Neural cell (in vitro differentiated cells): Measurements from ENCODE around the gene CCDC88C. TPM values are rescaled to one million over a fixed set of nuclear protein-coding genes. Genes with fewer than 3 reads are reported as not detected.

Experiments used
- H2AFZ ChIP-seq: fragments of 200-600, 300-800 bp; sonication (generic), shearing (Covaris generic); 2 replicates; pipeline ENCODE4 v1.6.0; 2014; ENCODE audit warnings: low read depth, mild to moderate bottlenecking, antibody characterized with exemption, low read length, moderate library complexity
- H3F3A ChIP-seq: fragments of 200-600 bp; shearing (Covaris generic); 2 replicates; pipeline ENCODE4 v1.6.1; 2016; ENCODE audit warnings: mild to moderate bottlenecking, moderate library complexity, mixed read lengths, antibody characterized with exemption, low read length; ENCODE audit not compliant: insufficient read depth, poor library complexity, severe bottlenecking
- H3K27ac ChIP-seq: fragments of 200-600, 300-800 bp; sonication (generic), shearing (Covaris generic); 2 replicates; pipeline ENCODE4 v1.5.1; 2014; ENCODE audit warnings: mild to moderate bottlenecking, low read length, moderate library complexity
- H3K27me3 ChIP-seq: fragments of 300-800, 200-600 bp; sonication (generic), shearing (Covaris generic); 2 replicates; pipeline ENCODE4 v1.6.0; 2014; ENCODE audit warnings: mild to moderate bottlenecking, low read depth, low read length, moderate library complexity; ENCODE audit not compliant: insufficient read depth
- H3K36me3 ChIP-seq: fragments of 300-800, 200-600 bp; sonication (generic), shearing (Covaris generic); 2 replicates; pipeline ENCODE4 v1.5.1; 2014; ENCODE audit warnings: mild to moderate bottlenecking, antibody characterized with exemption, low read length, moderate library complexity; ENCODE audit not compliant: insufficient read depth
- H3K4me2 ChIP-seq: fragments of 300-800, 200-600 bp; sonication (generic), shearing (Covaris generic); 2 replicates; pipeline ENCODE4 v1.6.0; 2014; ENCODE audit warnings: mild to moderate bottlenecking, low read length
- H3K4me3 ChIP-seq: fragments of 300-800, 200-600 bp; sonication (generic), shearing (Covaris generic); 2 replicates; pipeline ENCODE4 v1.5.1; 2014; ENCODE audit warnings: mild to moderate bottlenecking, low read length, moderate library complexity
- H3K79me2 ChIP-seq: fragments of 200-600 bp; shearing (Covaris generic); replicated peaks from 2 replicates; pipeline ENCODE4 v1.6.0; 2014; ENCODE audit warnings: mild to moderate bottlenecking, low read length, moderate library complexity; ENCODE audit not compliant: insufficient read depth
- H3K9ac ChIP-seq: fragments of 300-800, 200-600 bp; sonication (generic), shearing (Covaris generic); 2 replicates; pipeline ENCODE4 v1.6.1; 2016; ENCODE audit warnings: mild to moderate bottlenecking, low read length, mixed read lengths
- H3K9me2 ChIP-seq: fragments of 200-600 bp; shearing (Covaris generic); 2 replicates; pipeline ENCODE4 v1.6.1; 2016; ENCODE audit warnings: mild to moderate bottlenecking, low read length, mixed read lengths; ENCODE audit not compliant: insufficient read depth
- H3K9me3 ChIP-seq: fragments of 200-600, 300-800 bp; sonication (generic), shearing (Covaris generic); 2 replicates; pipeline ENCODE4 v1.6.1; 2016; ENCODE audit warnings: mild to moderate bottlenecking, mixed run types, low read length, moderate library complexity, mixed read lengths
- H4K20me1 ChIP-seq: fragments of 200-600 bp; shearing (Covaris generic); 2 replicates; pipeline ENCODE4 v1.6.1; 2016; ENCODE audit warnings: mild to moderate bottlenecking, mixed run types; ENCODE audit not compliant: insufficient read depth
- CTCF ChIP-seq: fragments of 450-650 bp; IDR thresholded peaks from 2 replicates; pipeline ENCODE4 v1.5.1; 2014; ENCODE audit warnings: antibody characterized with exemption, mild to moderate bottlenecking, moderate library complexity; ENCODE audit not compliant: poor library complexity, severe bottlenecking
- EP300 ChIP-seq: fragments of 450-650 bp; conservative IDR thresholded peaks from 2 replicates; pipeline ENCODE4 v1.6.1; 2014; ENCODE audit warnings: antibody characterized with exemption, mild to moderate bottlenecking, moderate library complexity; ENCODE audit not compliant: poor library complexity, severe bottlenecking
- EZH2 ChIP-seq: fragments of 200-600, 300-800 bp; shearing (Covaris generic), sonication (generic); IDR thresholded peaks from 2 replicates; pipeline ENCODE4 v1.6.1; 2014; ENCODE audit warnings: antibody characterized with exemption, low read length, borderline replicate concordance, mild to moderate bottlenecking; ENCODE audit not compliant: insufficient read depth, poor library complexity, severe bottlenecking
- MXI1 ChIP-seq: fragments of 450-650 bp; conservative IDR thresholded peaks from 2 replicates; pipeline ENCODE4 v1.6.1; 2014; ENCODE audit warnings: antibody characterized with exemption, mild to moderate bottlenecking; ENCODE audit not compliant: poor library complexity, severe bottlenecking
- POLR2AphosphoS5 ChIP-seq: IDR thresholded peaks from 2 replicates; pipeline ENCODE4 v1.6.1; 2012
- RAD21 ChIP-seq: fragments of 450-650 bp; conservative IDR thresholded peaks from 2 replicates; pipeline ENCODE4 v1.6.1; 2014; ENCODE audit warnings: antibody characterized with exemption, mild to moderate bottlenecking, moderate library complexity
- REST ChIP-seq: IDR thresholded peaks from 2 replicates; pipeline ENCODE4 v1.6.1; 2012; ENCODE audit warnings: borderline replicate concordance
- SMC3 ChIP-seq: fragments of 450-650 bp; conservative IDR thresholded peaks from 2 replicates; pipeline ENCODE4 v1.6.1; 2014; ENCODE audit warnings: antibody characterized with exemption, mild to moderate bottlenecking, moderate library complexity; ENCODE audit not compliant: poor library complexity
- TAF1 ChIP-seq: IDR thresholded peaks from 2 replicates; pipeline ENCODE4 v1.6.1; 2012; ENCODE audit warnings: low read depth
- polyA plus RNA-seq: library from polyadenylated mRNA; depleted of rRNA; stranded (reverse); fragments of >200 nt; gene quantifications from 2 replicates; pipeline ENCODE4 v1.2.3, GENCODE V29; 2014

Gene CCDC88C
- polyA plus RNA-seq, 1 donor from 2014 or later = 20.1 TPM

GRCh38 chr14:91234791-91235114 is 182.9 kb downstream of the CCDC88C start:
- Histone ChIP-seq H4K20me1 (no peaks in the 10 kb centered on the region), H3K9ac (no peak overlapping the region), H3K27me3 (no peaks in the 10 kb centered on the region), H3K27ac (no peak overlapping the region), H3F3A (no peaks in the 10 kb centered on the region), H2AFZ (no peak overlapping the region), H3K9me3 (no peaks in the 10 kb centered on the region), H3K9me2 (no peaks in the 10 kb centered on the region), H3K79me2 (no peaks in the 10 kb centered on the region), H3K4me3 (no peak overlapping the region), H3K4me2 (no peak overlapping the region), H3K36me3 (no peaks in the 10 kb centered on the region)
- TF ChIP-seq SMC3 (no peak), POLR2AphosphoS5 (no peak), TAF1 (no peak), RAD21 (no peak), REST (no peak), EP300 (no peak), MXI1 (no peak), CTCF (no peak), EZH2 (no peak)

- no peaks in the 10 kb centered on the region for H3K27me3 ChIP-seq
- no peak overlapping the region for H3K9ac ChIP-seq
- no peaks in the 10 kb centered on the region for H3F3A ChIP-seq
- TF ChIP-seq SMC3 (no peak), REST (no peak), MXI1 (no peak), RAD21 (no peak), TAF1 (no peak), EP300 (no peak), EZH2 (no peak), CTCF (no peak), POLR2AphosphoS5 (no peak)
- H2AFZ ChIP-seq = no peak overlapping the region
- no peaks in the 10 kb centered on the region for H3K9me3 ChIP-seq
- H4K20me1 ChIP-seq = no peaks in the 10 kb centered on the region
- no peak overlapping the region for H3K4me2 ChIP-seq
- no peaks in the 10 kb centered on the region for H3K79me2 ChIP-seq
- H3K9me2 ChIP-seq = no peaks in the 10 kb centered on the region
- no peaks in the 10 kb centered on the region for H3K36me3 ChIP-seq
- H3K4me3 ChIP-seq = no peak overlapping the region
- no peak overlapping the region for H3K27ac ChIP-seq
Observed at GRCh38 chr14:91233936-91234790, 183.5 kb downstream of the CCDC88C start.
